H9 (cell line): ENCODE measurements around the gene MYL10. TPM values are rescaled to one million over a fixed set of nuclear protein-coding genes. Genes with fewer than 3 reads are reported as not detected.

Source experiments
- DNase-seq: peaks from one replicate; pipeline ENCODE4 v3.0.0-alpha.2; 2017
- H2AFZ ChIP-seq: one replicate; pipeline ENCODE4 v1.6.1; 2013; ENCODE audit warnings: mild to moderate bottlenecking, low read length, control low read depth, moderate library complexity
- H2AK5ac ChIP-seq: 2 replicates; pipeline ENCODE4 v1.6.1; 2013; ENCODE audit warnings: low read length, control low read depth, mixed read lengths; ENCODE audit not compliant: insufficient read length
- H2BK120ac ChIP-seq: one replicate; pipeline ENCODE4 v1.6.1; 2013; ENCODE audit warnings: low read depth, mild to moderate bottlenecking, low read length, control low read depth, inconsistent platforms; ENCODE audit not compliant: poor library complexity, severe bottlenecking
- H2BK12ac ChIP-seq: 2 replicates; pipeline ENCODE4 v1.6.1; 2013; ENCODE audit warnings: low read length, control low read depth, mixed read lengths, low read depth; ENCODE audit not compliant: insufficient read length
- H2BK15ac ChIP-seq: 2 replicates; pipeline ENCODE4 v1.6.1; 2013; ENCODE audit warnings: low read depth, low read length, control low read depth
- H2BK20ac ChIP-seq: one replicate; pipeline ENCODE4 v1.6.1; 2013; ENCODE audit warnings: low read depth, mild to moderate bottlenecking, low read length, control low read depth, inconsistent platforms; ENCODE audit not compliant: poor library complexity, severe bottlenecking
- H2BK5ac ChIP-seq: 2 replicates; pipeline ENCODE4 v1.6.1; 2013; ENCODE audit warnings: low read length, control low read depth, mixed read lengths; ENCODE audit not compliant: insufficient read length
- H3K14ac ChIP-seq: 2 replicates; pipeline ENCODE4 v1.6.1; 2013; ENCODE audit warnings: low read length, control low read depth; ENCODE audit not compliant: insufficient read depth
- H3K18ac ChIP-seq: 2 replicates; pipeline ENCODE4 v1.6.1; 2013; ENCODE audit warnings: low read depth, mild to moderate bottlenecking, mixed read lengths, low read length, control low read depth; ENCODE audit not compliant: insufficient read length
- H3K23ac ChIP-seq: 2 replicates; pipeline ENCODE4 v1.6.1; 2013; ENCODE audit warnings: low read length, control low read depth, mixed read lengths, low read depth; ENCODE audit not compliant: insufficient read length
- H3K23me2 ChIP-seq: 2 replicates; pipeline ENCODE4 v1.6.1; 2013; ENCODE audit warnings: low read depth, mild to moderate bottlenecking, mixed read lengths, low read length, control low read depth; ENCODE audit not compliant: insufficient read length, poor library complexity, severe bottlenecking
- H3K27ac ChIP-seq: 2 replicates; pipeline ENCODE4 v1.5.1; 2013; ENCODE audit warnings: low read length, control low read depth, mixed read lengths, low read depth; ENCODE audit not compliant: insufficient read length
- H3K27me3 ChIP-seq: 2 replicates; pipeline ENCODE4 v1.6.1; 2013; ENCODE audit warnings: low read length, control low read depth, inconsistent platforms; ENCODE audit not compliant: insufficient read depth
- H3K4ac ChIP-seq: 2 replicates; pipeline ENCODE4 v1.6.1; 2013; ENCODE audit warnings: low read depth, mild to moderate bottlenecking, control low read depth, inconsistent platforms, low read length, moderate library complexity
- H3K4me1 ChIP-seq: 2 replicates; pipeline ENCODE4 v1.6.1; 2013; ENCODE audit warnings: low read length, control low read depth, inconsistent platforms; ENCODE audit not compliant: insufficient read depth
- H3K4me2 ChIP-seq: 2 replicates; pipeline ENCODE4 v1.6.1; 2013; ENCODE audit warnings: low read length, control low read depth, mixed read lengths; ENCODE audit not compliant: insufficient read length, insufficient read depth
- H3K56ac ChIP-seq: 2 replicates; pipeline ENCODE4 v1.6.1; 2013; ENCODE audit warnings: low read depth, mild to moderate bottlenecking, mixed read lengths, low read length, control low read depth; ENCODE audit not compliant: insufficient read length
- H3K79me1 ChIP-seq: 2 replicates; pipeline ENCODE4 v1.6.1; 2013; ENCODE audit warnings: low read depth, mild to moderate bottlenecking, moderate library complexity, low read length, control low read depth, inconsistent platforms; ENCODE audit not compliant: insufficient read depth, poor library complexity, severe bottlenecking
- H3K79me2 ChIP-seq: 2 replicates; pipeline ENCODE4 v1.6.1; 2013; ENCODE audit warnings: low read length, control low read depth, inconsistent platforms; ENCODE audit not compliant: insufficient read depth
- H3K9ac ChIP-seq: 2 replicates; pipeline ENCODE4 v1.6.1; 2013; ENCODE audit warnings: low read length, control low read depth, mixed read lengths; ENCODE audit not compliant: insufficient read length; ENCODE audit errors: extremely low read depth
- H3K9me3 ChIP-seq: one replicate; pipeline ENCODE4 v1.6.1; 2013; ENCODE audit warnings: low read depth, low read length, inconsistent platforms; ENCODE audit not compliant: control insufficient read depth
- H3T11ph ChIP-seq: one replicate; pipeline ENCODE4 v1.6.1; 2013; ENCODE audit warnings: mild to moderate bottlenecking, low read length, control low read depth, inconsistent platforms
- H4K20me1 ChIP-seq: one replicate; pipeline ENCODE4 v1.6.1; 2013; ENCODE audit not compliant: control insufficient read depth, insufficient read length, insufficient read depth
- H4K5ac ChIP-seq: 2 replicates; pipeline ENCODE4 v1.6.1; 2013; ENCODE audit warnings: low read depth, mild to moderate bottlenecking, mixed read lengths, low read length, control low read depth; ENCODE audit not compliant: insufficient read length
- H4K8ac ChIP-seq: replicated peaks from 2 replicates; pipeline ENCODE4 v1.6.1; 2013; ENCODE audit warnings: low read length, control low read depth, mixed read lengths, low read depth; ENCODE audit not compliant: insufficient read length
- H4K91ac ChIP-seq: 2 replicates; pipeline ENCODE4 v1.6.1; 2013; ENCODE audit warnings: low read depth, mild to moderate bottlenecking, moderate library complexity, mixed read lengths, low read length, control low read depth; ENCODE audit not compliant: insufficient read length
- H3K27ac Mint-ChIP-seq, 3 experiments: 2 replicates in 2 of 3; 3 replicates in 1 of 3; pipeline ENCODE4 v1.8.0; 2020 to 2021; ENCODE audit warnings: mixed read lengths in 3 of 3, mild to moderate bottlenecking in 1 of 3, moderate library complexity in 1 of 3
- H3K27me3 Mint-ChIP-seq: 2 replicates; pipeline ENCODE4 v1.8.0; 2021; ENCODE audit warnings: low read depth, mild to moderate bottlenecking, moderate library complexity, mixed read lengths
- H3K36me3 Mint-ChIP-seq, 3 experiments: 2 replicates in 2 of 3; 3 replicates in 1 of 3; pipeline ENCODE4 v1.8.0; 2020 to 2021; ENCODE audit warnings: low read depth in 3 of 3, mixed read lengths in 3 of 3; ENCODE audit not compliant: insufficient read depth in 1 of 3
- H3K4me1 Mint-ChIP-seq, 2 experiments: 2 replicates each; pipeline ENCODE4 v1.8.0; 2020; ENCODE audit warnings: mixed read lengths in 2 of 2
- H3K4me3 Mint-ChIP-seq, 2 experiments: 2 replicates in 1 of 2; 3 replicates in 1 of 2; pipeline ENCODE4 v1.8.0; 2020 to 2021; ENCODE audit warnings: mild to moderate bottlenecking in 2 of 2, mixed read lengths in 2 of 2, moderate library complexity in 1 of 2
- H3K9me3 Mint-ChIP-seq, 2 experiments: 2 replicates in 1 of 2; 3 replicates in 1 of 2; pipeline ENCODE4 v1.8.0; 2020; ENCODE audit warnings: mild to moderate bottlenecking in 2 of 2, mixed read lengths in 2 of 2, moderate library complexity in 1 of 2
- WGBS: extraction: QIAGEN DNeasy Blood & Tissue Kit; methylation state at CpG from one replicate; pipeline ENCODE4 v1.1.7; 2013; ENCODE audit warnings: missing lambda C conversion rate, low lambda C conversion rate, mixed read lengths; ENCODE audit not compliant: insufficient read length; ENCODE audit errors: extremely low coverage; 5-methylcytosine and 5-hydroxymethylcytosine counted together
- total RNA-seq: library from RNA; stranded (reverse); gene quantifications from 2 replicates; pipeline ENCODE4 v1.2.1, GENCODE V29; 2021
- TF ChIP-seq, protein P1 (sequence below): fragments of 200-600 bp; sonication (generic); conservative IDR thresholded peaks from 3 replicates; pipeline ENCODE4 v1.8.0; 2021; ENCODE audit warnings: antibody characterized with exemption, mild to moderate bottlenecking

Gene MYL10
- total RNA-seq, 1 experiment from 2014 or later = 0.50 TPM

DNA sequence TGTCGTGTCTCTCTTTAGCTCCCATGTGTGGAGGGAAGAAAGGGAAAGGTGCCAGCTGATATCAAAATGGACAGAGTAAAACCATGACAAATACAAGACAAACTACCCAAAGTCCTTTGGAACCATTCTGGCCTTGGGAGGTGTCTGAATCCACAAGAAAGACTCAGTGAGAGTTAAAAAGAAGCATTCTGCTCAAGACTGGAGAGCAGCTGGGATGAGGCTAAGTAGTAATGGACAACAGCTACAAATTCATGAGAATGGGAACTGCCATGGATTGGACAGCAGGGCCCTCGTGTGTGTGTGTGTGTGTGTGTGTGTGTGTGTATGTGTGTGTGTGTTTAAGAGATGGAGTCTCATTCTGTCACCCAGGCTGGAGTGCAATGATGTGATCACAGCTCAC is 39.6 kb upstream of the MYL10 start:
- H2AFZ ChIP-seq = no peak overlapping the region
- H3K79me2 ChIP-seq = no peaks in the 10 kb centered on the region
- H2BK12ac ChIP-seq = no peak overlapping the region
- H4K5ac ChIP-seq = no peak overlapping the region
- no peaks in the 10 kb centered on the region for H3K23me2 ChIP-seq
- H3K79me1 ChIP-seq = no peaks in the 10 kb centered on the region
- no peaks in the 10 kb centered on the region for H3K4me1 ChIP-seq
- no peak overlapping the region for H4K8ac ChIP-seq
- WGBS = no CpG with 5 or more reads among the region's 2 CpGs
- no peak overlapping the region for H3K18ac ChIP-seq
- no peak overlapping the region for H4K91ac ChIP-seq
- no peaks in the 10 kb centered on the region for H3K27me3 ChIP-seq
- Mint-ChIP-seq H3K27ac (no peak overlapping the region), H3K9me3 (no peaks in the 10 kb centered on the region; a peak in 2 of 5 replicates), H3K36me3 (no peaks in the 10 kb centered on the region; a peak in 1 of 7 replicates), H3K4me3 (no peak overlapping the region), H3K27me3 (peaks cover 5% of the 10 kb centered on the region; the same call in 1 of the 2 replicates), H3K4me1 (peaks cover 12 to 19% of the 10 kb centered on the region in 2 experiments)
- no peak overlapping the region for H3K27ac ChIP-seq
- H4K20me1 ChIP-seq = no peaks in the 10 kb centered on the region
- TF ChIP-seq, protein P1, sequence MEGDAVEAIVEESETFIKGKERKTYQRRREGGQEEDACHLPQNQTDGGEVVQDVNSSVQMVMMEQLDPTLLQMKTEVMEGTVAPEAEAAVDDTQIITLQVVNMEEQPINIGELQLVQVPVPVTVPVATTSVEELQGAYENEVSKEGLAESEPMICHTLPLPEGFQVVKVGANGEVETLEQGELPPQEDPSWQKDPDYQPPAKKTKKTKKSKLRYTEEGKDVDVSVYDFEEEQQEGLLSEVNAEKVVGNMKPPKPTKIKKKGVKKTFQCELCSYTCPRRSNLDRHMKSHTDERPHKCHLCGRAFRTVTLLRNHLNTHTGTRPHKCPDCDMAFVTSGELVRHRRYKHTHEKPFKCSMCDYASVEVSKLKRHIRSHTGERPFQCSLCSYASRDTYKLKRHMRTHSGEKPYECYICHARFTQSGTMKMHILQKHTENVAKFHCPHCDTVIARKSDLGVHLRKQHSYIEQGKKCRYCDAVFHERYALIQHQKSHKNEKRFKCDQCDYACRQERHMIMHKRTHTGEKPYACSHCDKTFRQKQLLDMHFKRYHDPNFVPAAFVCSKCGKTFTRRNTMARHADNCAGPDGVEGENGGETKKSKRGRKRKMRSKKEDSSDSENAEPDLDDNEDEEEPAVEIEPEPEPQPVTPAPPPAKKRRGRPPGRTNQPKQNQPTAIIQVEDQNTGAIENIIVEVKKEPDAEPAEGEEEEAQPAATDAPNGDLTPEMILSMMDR = no peak
- no peaks in the 10 kb centered on the region for H3K9me3 ChIP-seq
- DNase-seq = no peak
- H2BK5ac ChIP-seq = no peak overlapping the region
- H3K9ac ChIP-seq = no peak overlapping the region
- H3K14ac ChIP-seq = no peak overlapping the region
- H3K4me2 ChIP-seq = no peak overlapping the region
- H3K4ac ChIP-seq = no peak overlapping the region
- H2BK120ac ChIP-seq = no peak overlapping the region
- H2BK15ac ChIP-seq = no peak overlapping the region
- H2BK20ac ChIP-seq = no peak overlapping the region
- no peak overlapping the region for H3K56ac ChIP-seq
- no peak overlapping the region for H2AK5ac ChIP-seq
- no peak overlapping the region for H3T11ph ChIP-seq
- no peak overlapping the region for H3K23ac ChIP-seq
